Measurements from ENCODE around the gene MGRN1. TPM values are rescaled to one million over a fixed set of nuclear protein-coding genes. Genes with fewer than 3 reads are reported as not detected.

Gene MGRN1
- total and polyA plus RNA-seq, 2 donors from 2014 or later: 19.7 to 90.8 TPM

- no peak for DNase-seq
- Histone ChIP-seq H3K27ac (ENCODE audit: low read depth in 2 of 2, low read length in 2 of 2) (no peak overlapping the region), H3K27me3 (ENCODE audit: control insufficient read depth, insufficient read depth, low read length) (no peaks in the 10 kb centered on the region), H3K36me3 (ENCODE audit: control insufficient read depth in 2 of 3, insufficient read depth in 3 of 3, low read length in 3 of 3) (peaks cover 0 to 6% (median 4%) of the 10 kb centered on the region in 3 donors), H3K4me1 (ENCODE audit: control insufficient read depth in 2 of 3, insufficient read depth in 2 of 3, low read depth in 1 of 3, low read length in 3 of 3) (no peaks in the 10 kb centered on the region), H3K9ac (ENCODE audit: low read length in 3 of 3) (no peak overlapping the region), H3K4me3 (ENCODE audit: low read length in 3 of 3) (no peak overlapping the region), H3K9me3 (ENCODE audit: control insufficient read depth in 2 of 3, insufficient read depth in 1 of 3, low read length in 3 of 3) (no peaks in the 10 kb centered on the region)
- TF ChIP-seq, protein P1, sequence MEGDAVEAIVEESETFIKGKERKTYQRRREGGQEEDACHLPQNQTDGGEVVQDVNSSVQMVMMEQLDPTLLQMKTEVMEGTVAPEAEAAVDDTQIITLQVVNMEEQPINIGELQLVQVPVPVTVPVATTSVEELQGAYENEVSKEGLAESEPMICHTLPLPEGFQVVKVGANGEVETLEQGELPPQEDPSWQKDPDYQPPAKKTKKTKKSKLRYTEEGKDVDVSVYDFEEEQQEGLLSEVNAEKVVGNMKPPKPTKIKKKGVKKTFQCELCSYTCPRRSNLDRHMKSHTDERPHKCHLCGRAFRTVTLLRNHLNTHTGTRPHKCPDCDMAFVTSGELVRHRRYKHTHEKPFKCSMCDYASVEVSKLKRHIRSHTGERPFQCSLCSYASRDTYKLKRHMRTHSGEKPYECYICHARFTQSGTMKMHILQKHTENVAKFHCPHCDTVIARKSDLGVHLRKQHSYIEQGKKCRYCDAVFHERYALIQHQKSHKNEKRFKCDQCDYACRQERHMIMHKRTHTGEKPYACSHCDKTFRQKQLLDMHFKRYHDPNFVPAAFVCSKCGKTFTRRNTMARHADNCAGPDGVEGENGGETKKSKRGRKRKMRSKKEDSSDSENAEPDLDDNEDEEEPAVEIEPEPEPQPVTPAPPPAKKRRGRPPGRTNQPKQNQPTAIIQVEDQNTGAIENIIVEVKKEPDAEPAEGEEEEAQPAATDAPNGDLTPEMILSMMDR (IDR thresholded peaks at IDR 0.05; ENCODE audit: borderline replicate concordance, extremely low read depth, insufficient read depth): no peak
- no peak for FAIRE-seq
- intact Hi-C loops (cut with DNase I): no loop called here
Observed at GRCh38 chr16:4685292-4685691, 60.7 kb downstream of the MGRN1 start.

- no peak for FAIRE-seq
- Histone ChIP-seq H3K27ac (ENCODE audit: low read depth in 2 of 2, low read length in 2 of 2) (no peak overlapping the region), H3K4me1 (ENCODE audit: control insufficient read depth in 2 of 3, insufficient read depth in 2 of 3, low read depth in 1 of 3, low read length in 3 of 3) (no peaks in the 10 kb centered on the region), H3K9me3 (ENCODE audit: control insufficient read depth in 2 of 3, insufficient read depth in 1 of 3, low read length in 3 of 3) (no peaks in the 10 kb centered on the region), H3K4me3 (ENCODE audit: low read length in 3 of 3) (no peak overlapping the region), H3K36me3 (ENCODE audit: control insufficient read depth in 2 of 3, insufficient read depth in 3 of 3, low read length in 3 of 3) (peaks cover 2 to 6% (median 4%) of the 10 kb centered on the region in 3 donors), H3K9ac (ENCODE audit: low read length in 3 of 3) (no peak overlapping the region), H3K27me3 (ENCODE audit: control insufficient read depth, insufficient read depth, low read length) (no peaks in the 10 kb centered on the region)
- TF ChIP-seq, protein P1 (IDR thresholded peaks at IDR 0.05; ENCODE audit: borderline replicate concordance, extremely low read depth, insufficient read depth): no peak
- DNase-seq: no peak
- intact Hi-C loops (cut with DNase I): no loop called here
Observed at GRCh38 chr16:4685776-4686496, 61.3 kb downstream of the MGRN1 start.

DNA sequence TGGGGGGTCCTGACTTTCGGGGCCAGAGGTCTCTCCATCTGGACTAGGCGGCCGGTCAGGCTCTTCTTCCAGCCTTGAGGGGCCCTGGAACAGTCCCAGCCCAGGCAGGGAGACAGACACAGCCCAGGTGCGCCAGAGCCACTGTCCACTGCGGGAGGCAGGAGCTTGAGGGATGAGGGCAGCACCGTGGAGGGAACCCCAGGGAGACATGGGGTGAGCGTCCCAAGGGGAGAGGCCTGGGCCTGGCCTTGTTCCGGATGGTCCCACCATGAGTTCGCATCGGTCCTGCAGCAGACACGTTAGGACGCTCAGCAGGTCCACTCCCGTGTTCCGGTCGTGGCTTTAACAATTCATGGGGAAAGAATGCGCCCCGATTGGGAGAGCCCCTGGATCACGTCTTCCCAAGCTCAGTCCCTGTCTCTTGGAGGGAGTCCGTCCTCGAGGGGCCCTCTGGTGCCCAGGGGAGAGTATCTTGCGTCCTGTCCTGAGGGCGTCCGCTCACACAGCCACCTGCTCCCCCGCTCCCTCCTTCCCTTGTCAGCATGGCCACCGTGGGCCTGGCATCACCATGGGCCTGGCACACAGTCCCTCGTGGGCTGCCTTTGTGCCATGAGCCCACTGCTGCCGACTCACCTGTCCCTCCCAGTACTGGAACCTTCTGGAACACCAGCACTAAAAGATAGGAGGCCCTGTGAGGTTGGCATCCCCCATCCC, 62.0 kb downstream of the MGRN1 start:
- TF ChIP-seq, protein P1 (IDR thresholded peaks at IDR 0.05; ENCODE audit: borderline replicate concordance, extremely low read depth, insufficient read depth): no peak
- no peak overlapping the region for H3K9ac ChIP-seq (ENCODE audit: low read length in 3 of 3)
- H3K4me1 ChIP-seq (ENCODE audit: control insufficient read depth in 2 of 3, insufficient read depth in 2 of 3, low read depth in 1 of 3, low read length in 3 of 3): no peaks in the 10 kb centered on the region
- no peaks in the 10 kb centered on the region for H3K27me3 ChIP-seq (ENCODE audit: control insufficient read depth, insufficient read depth, low read length)
- DNase-seq (no peak), FAIRE-seq (no peak)
- no peaks in the 10 kb centered on the region for H3K9me3 ChIP-seq (ENCODE audit: control insufficient read depth in 2 of 3, insufficient read depth in 1 of 3, low read length in 3 of 3)
- no peak overlapping the region for H3K4me3 ChIP-seq (ENCODE audit: low read length in 3 of 3)
- intact Hi-C loops (cut with DNase I): no loop called here
- H3K27ac ChIP-seq (ENCODE audit: low read depth in 2 of 2, low read length in 2 of 2): no peak overlapping the region
- H3K36me3 ChIP-seq (ENCODE audit: control insufficient read depth in 2 of 3, insufficient read depth in 3 of 3, low read length in 3 of 3): peaks cover 2 to 6% (median 4%) of the 10 kb centered on the region in 3 donors

All from kidney (tissue), 14 donors.